Trophoblast cell (in vitro differentiated cells and primary cell): Measurements from ENCODE around the gene LSM12.
"Not testable (repeated sequence)": the region's sequence is repeated elsewhere in the genome, so short reads cannot be mapped to it uniquely, and the experiment has no call there.

Experiments used
- DNase-seq, 2 donors: peaks; one replicate each; pipeline ENCODE4 v3.0.0-alpha.2; 2016
- H2AFZ ChIP-seq: 2 replicates; pipeline ENCODE4 v1.6.1; 2013; ENCODE audit warnings: low read length, moderate library complexity, mild to moderate bottlenecking; ENCODE audit not compliant: insufficient read depth, poor library complexity
- H2AK5ac ChIP-seq: 2 replicates; pipeline ENCODE4 v1.6.1; 2013; ENCODE audit warnings: mild to moderate bottlenecking, low read length
- H2BK120ac ChIP-seq: 2 replicates; pipeline ENCODE4 v1.6.1; 2013; ENCODE audit warnings: low read length, mild to moderate bottlenecking, moderate library complexity; ENCODE audit not compliant: insufficient read depth, poor library complexity
- H2BK12ac ChIP-seq: 2 replicates; pipeline ENCODE4 v1.6.1; 2013; ENCODE audit warnings: mild to moderate bottlenecking, low read length, moderate library complexity
- H2BK5ac ChIP-seq: 2 replicates; pipeline ENCODE4 v1.6.1; 2013; ENCODE audit warnings: low read length, low read depth, moderate library complexity, mild to moderate bottlenecking; ENCODE audit not compliant: poor library complexity
- H3K14ac ChIP-seq: 2 replicates; pipeline ENCODE4 v1.6.1; 2013; ENCODE audit warnings: mild to moderate bottlenecking, low read length
- H3K18ac ChIP-seq: 2 replicates; pipeline ENCODE4 v1.6.1; 2013; ENCODE audit warnings: mild to moderate bottlenecking, low read length
- H3K23ac ChIP-seq: 2 replicates; pipeline ENCODE4 v1.6.1; 2013; ENCODE audit warnings: low read length
- H3K27ac ChIP-seq: 2 replicates; pipeline ENCODE4 v1.5.1; 2013; ENCODE audit warnings: low read depth, mild to moderate bottlenecking, inconsistent platforms, low read length, moderate library complexity
- H3K27me3 ChIP-seq: 2 replicates; pipeline ENCODE4 v1.6.1; 2013; ENCODE audit warnings: inconsistent platforms, mild to moderate bottlenecking, low read length, moderate library complexity; ENCODE audit not compliant: insufficient read depth
- H3K36me3 ChIP-seq, 2 experiments: 1 replicate in 1 of 2; 2 replicates in 1 of 2; pipeline ENCODE4 v1.6.1; 2013; ENCODE audit warnings: low read length in 2 of 2, mild to moderate bottlenecking in 2 of 2, moderate library complexity in 1 of 2; ENCODE audit not compliant: insufficient read depth in 2 of 2, control insufficient read depth in 1 of 2
- H3K4ac ChIP-seq: 2 replicates; pipeline ENCODE4 v1.6.1; 2013; ENCODE audit warnings: low read depth, mild to moderate bottlenecking, low read length, moderate library complexity
- H3K4me1 ChIP-seq, 2 experiments: 1 replicate in 1 of 2; 2 replicates in 1 of 2; pipeline ENCODE4 v1.6.1; 2013; ENCODE audit warnings: low read length in 2 of 2, mild to moderate bottlenecking in 2 of 2, moderate library complexity in 1 of 2; ENCODE audit not compliant: insufficient read depth in 2 of 2, control insufficient read depth in 1 of 2
- H3K4me2 ChIP-seq: 2 replicates; pipeline ENCODE4 v1.6.1; 2013; ENCODE audit warnings: inconsistent platforms, mild to moderate bottlenecking, low read length, moderate library complexity
- H3K4me3 ChIP-seq: 2 replicates; pipeline ENCODE4 v1.5.1; 2013; ENCODE audit warnings: mild to moderate bottlenecking, low read depth, low read length, inconsistent platforms
- H3K79me1 ChIP-seq: one replicate; pipeline ENCODE4 v1.6.1; 2013; ENCODE audit warnings: low read length
- H3K79me2 ChIP-seq: 2 replicates; pipeline ENCODE4 v1.6.1; 2013; ENCODE audit warnings: low read length, mild to moderate bottlenecking; ENCODE audit not compliant: control insufficient read depth, insufficient read depth, poor library complexity
- H3K9ac ChIP-seq: 2 replicates; pipeline ENCODE4 v1.6.1; 2013; ENCODE audit warnings: mild to moderate bottlenecking, low read length
- H3K9me3 ChIP-seq: 2 replicates; pipeline ENCODE4 v1.6.1; 2013; ENCODE audit warnings: low read depth, mild to moderate bottlenecking, control low read depth, inconsistent platforms, low read length; ENCODE audit not compliant: insufficient read depth
- H4K12ac ChIP-seq: 2 replicates; pipeline ENCODE4 v1.6.1; 2013; ENCODE audit warnings: low read depth, mild to moderate bottlenecking, low read length, moderate library complexity
- H4K8ac ChIP-seq: 2 replicates; pipeline ENCODE4 v1.6.1; 2013; ENCODE audit warnings: low read depth, mild to moderate bottlenecking, low read length, moderate library complexity
- H4K91ac ChIP-seq: one replicate; pipeline ENCODE4 v1.6.1; 2013; ENCODE audit warnings: low read depth, mild to moderate bottlenecking, low read length, moderate library complexity
- WGBS: extraction: QIAGEN DNeasy Blood & Tissue Kit; methylation state at CpG from one replicate; pipeline ENCODE4 v1.1.7; 2013; ENCODE audit warnings: missing lambda C conversion rate; ENCODE audit not compliant: insufficient read length, insufficient coverage; ENCODE audit errors: extremely low coverage; 5-methylcytosine and 5-hydroxymethylcytosine counted together

Gene LSM12

DNA sequence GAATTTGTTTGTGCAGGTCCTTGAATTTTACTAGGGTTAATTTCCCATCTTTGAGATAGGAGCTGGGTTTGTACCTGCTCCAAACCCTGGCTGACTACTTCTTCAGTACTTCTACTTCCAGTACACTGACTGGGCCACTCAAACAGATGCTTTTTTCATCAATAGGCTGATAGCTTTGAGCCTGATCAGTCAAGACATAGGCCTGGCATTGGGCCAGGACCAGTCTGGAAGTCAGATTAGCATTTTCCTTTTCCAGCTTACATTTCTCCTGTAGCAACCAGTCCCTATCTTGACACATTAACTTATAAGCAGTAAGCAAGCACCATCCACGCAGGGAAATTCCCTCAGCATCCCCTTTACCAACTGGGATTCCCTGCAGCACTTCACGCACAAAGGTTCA is 44.2 kb downstream of the LSM12 start:
- no peak overlapping the region for H3K4ac ChIP-seq
- H3K27ac ChIP-seq, result no peak overlapping the region
- H2AK5ac ChIP-seq, result no peak overlapping the region
- no peak overlapping the region for H3K9ac ChIP-seq
- H4K91ac ChIP-seq, result no peak overlapping the region
- H3K4me1 ChIP-seq, result no peaks in the 10 kb centered on the region
- H3K18ac ChIP-seq, result no peak overlapping the region
- peaks cover 20 to 27% of the 10 kb centered on the region in 2 experiments for H3K36me3 ChIP-seq
- no peak overlapping the region for H2AFZ ChIP-seq
- H3K9me3 ChIP-seq, result no peaks in the 10 kb centered on the region
- DNase-seq, result no peak
- WGBS, result no CpG with 5 or more reads among the region's 2 CpGs
- H2BK5ac ChIP-seq, result no peak overlapping the region
- no peaks in the 10 kb centered on the region for H3K79me2 ChIP-seq
- H4K8ac ChIP-seq, result no peak overlapping the region
- H2BK120ac ChIP-seq, result no peak overlapping the region
- no peak overlapping the region for H3K4me3 ChIP-seq
- H4K12ac ChIP-seq, result no peak overlapping the region
- no peak overlapping the region for H3K23ac ChIP-seq
- no peak overlapping the region for H3K14ac ChIP-seq
- no peaks in the 10 kb centered on the region for H3K79me1 ChIP-seq
- H3K4me2 ChIP-seq, result no peak overlapping the region
- no peak overlapping the region for H2BK12ac ChIP-seq
- H3K27me3 ChIP-seq, result no peaks in the 10 kb centered on the region

DNA sequence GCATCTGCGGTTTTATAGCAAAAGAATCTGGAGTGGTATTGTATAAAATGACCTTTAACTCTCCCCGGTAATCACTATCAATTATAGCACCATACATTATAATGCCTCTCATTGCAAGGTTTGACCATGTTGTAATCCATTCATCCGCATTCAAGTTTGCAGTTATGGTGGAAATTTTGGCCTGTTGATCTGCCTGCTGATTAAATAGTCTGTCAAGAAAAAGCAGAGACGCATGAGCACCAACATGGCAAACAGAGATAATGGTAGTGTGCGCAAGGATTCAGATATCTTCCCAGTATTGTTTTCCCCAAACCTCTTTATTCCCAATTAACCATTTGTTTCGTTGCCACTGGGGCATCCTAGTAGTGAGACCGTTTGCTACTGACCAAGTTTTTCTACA is 45.2 kb downstream of the LSM12 start:
- not testable (repeated sequence) for H3K4ac ChIP-seq

DNA sequence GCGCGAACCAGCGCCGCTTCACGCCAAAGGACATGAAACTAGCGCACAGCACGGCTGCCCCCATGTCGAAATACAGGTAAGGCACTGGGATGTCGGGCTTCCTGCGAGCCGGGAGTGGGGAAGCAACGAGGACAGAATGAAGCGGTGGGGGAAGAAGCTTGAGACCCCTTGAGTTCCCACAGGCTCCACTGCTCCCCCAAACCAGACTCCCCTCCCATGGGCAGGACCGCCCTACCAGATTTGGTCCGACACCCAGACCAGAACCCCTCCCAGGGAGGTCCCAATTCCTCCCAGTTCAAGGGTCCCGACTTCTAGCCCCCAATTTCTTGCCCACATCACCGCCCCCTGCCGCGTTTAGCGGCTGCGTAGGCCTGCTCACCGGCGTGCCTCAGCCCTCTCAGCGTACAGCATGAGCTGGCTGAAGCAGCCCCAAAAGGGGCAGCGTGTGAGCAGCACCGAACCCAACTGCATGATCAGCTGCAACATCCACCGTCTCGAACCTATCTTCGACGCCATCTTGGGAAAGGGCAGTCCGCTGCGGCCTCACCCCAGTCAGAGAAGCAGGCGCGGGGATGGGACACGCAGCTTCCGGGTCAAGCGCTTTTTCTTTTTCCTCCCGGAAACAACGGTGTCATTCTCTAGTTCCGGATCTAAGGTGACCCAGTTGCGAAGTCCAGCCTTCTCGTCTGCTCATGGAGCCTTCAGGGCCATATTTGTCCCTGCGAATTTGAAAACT is 51.9 kb downstream of the LSM12 start, which contains the start of gene TMEM101:
TSS of gene TMEM101 (minus strand) at position 527 of the 736 bp plus-strand sequence. CDS start at position 516, 11 bp downstream.
- peaks cover 0 to 4% of the 10 kb centered on the region in 2 experiments for H3K4me1 ChIP-seq
- H3K14ac ChIP-seq, result peak within 1 kb of the TSS; percentile 92
- no peak within 1 kb of the TSS for H3K23ac ChIP-seq
- no peaks in the 10 kb centered on the region for H3K9me3 ChIP-seq
- no peaks in the 10 kb centered on the region for H3K27me3 ChIP-seq
- H2BK12ac ChIP-seq, result no peak within 1 kb of the TSS
- peaks cover 7% of the 10 kb centered on the region for H3K79me2 ChIP-seq
- H2AK5ac ChIP-seq, result peak within 1 kb of the TSS; percentile 44
- peak; percentile 88 to 96 for DNase-seq
- H4K8ac ChIP-seq, result peak within 1 kb of the TSS; percentile 95
- peaks cover 5% of the 10 kb centered on the region for H3K79me1 ChIP-seq
- peaks cover 10 to 11% of the 10 kb centered on the region in 2 experiments for H3K36me3 ChIP-seq
- H2AFZ ChIP-seq, result peak within 1 kb of the TSS; percentile 87
- peak within 1 kb of the TSS; percentile 77 for H3K27ac ChIP-seq
- H3K4ac ChIP-seq, result peak within 1 kb of the TSS; percentile 59
- H3K4me3 ChIP-seq, result peak within 1 kb of the TSS; percentile 96
- peak within 1 kb of the TSS; percentile 91 for H3K4me2 ChIP-seq
- peak within 1 kb of the TSS; percentile 92 for H3K18ac ChIP-seq
- H2BK120ac ChIP-seq, result peak within 1 kb of the TSS; percentile 73
- peak within 1 kb of the TSS; percentile 87 for H4K12ac ChIP-seq
- peak within 1 kb of the TSS; percentile 91 for H4K91ac ChIP-seq
- H2BK5ac ChIP-seq, result peak within 1 kb of the TSS; percentile 38
- WGBS, result no CpG with 5 or more reads among the region's 43 CpGs
- H3K9ac ChIP-seq, result peak within 1 kb of the TSS; percentile 98

More for the DNA sequence above, 45.2 kb downstream of the LSM12 start:
- H4K12ac ChIP-seq, H3K4me1 ChIP-seq, DNase-seq, H2BK5ac ChIP-seq, H3K14ac ChIP-seq, H2BK120ac ChIP-seq, H3K27me3 ChIP-seq, H2AFZ ChIP-seq, H3K4me3 ChIP-seq, H3K9me3 ChIP-seq, H3K18ac ChIP-seq, H3K9ac ChIP-seq, H3K79me1 ChIP-seq, H4K8ac ChIP-seq, H4K91ac ChIP-seq, H2BK12ac ChIP-seq, H3K23ac ChIP-seq, H3K4me2 ChIP-seq, H3K27ac ChIP-seq, H2AK5ac ChIP-seq, H3K79me2 ChIP-seq: not testable (repeated sequence)
- WGBS, result no CpG with 5 or more reads among the region's 7 CpGs
- peaks cover 20 to 27% of the 10 kb centered on the region in 2 experiments for H3K36me3 ChIP-seq

DNA sequence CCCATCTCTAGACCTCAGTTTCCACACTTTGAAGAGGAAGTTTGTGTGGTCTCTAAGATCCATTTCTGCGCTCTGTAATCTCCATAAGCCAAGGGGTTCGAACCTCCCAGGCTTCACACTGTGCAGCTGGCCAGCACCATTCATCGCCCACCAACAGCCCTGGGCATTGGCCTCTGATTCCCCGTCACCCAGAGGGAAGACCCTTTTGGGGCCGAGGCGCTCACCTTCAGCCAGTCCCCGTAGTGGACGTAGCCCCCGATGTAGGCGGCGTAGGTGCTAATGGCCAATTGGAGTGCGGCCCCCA is 52.4 kb downstream of the LSM12 start:
- WGBS, result no CpG with 5 or more reads among the region's 12 CpGs
- H4K91ac ChIP-seq, result peak overlapping the region; percentile 91
- peak overlapping the region; percentile 73 for H2BK120ac ChIP-seq
- H4K8ac ChIP-seq, result peak overlapping the region; percentile 95
- no peak overlapping the region for H2AFZ ChIP-seq
- H3K79me1 ChIP-seq, result peaks cover 5% of the 10 kb centered on the region
- H3K14ac ChIP-seq, result peak overlapping the region; percentile 92
- peak overlapping the region; percentile 87 for H4K12ac ChIP-seq
- peak overlapping the region; percentile 44 for H2AK5ac ChIP-seq
- no peak overlapping the region for H2BK5ac ChIP-seq
- no peaks in the 10 kb centered on the region for H3K27me3 ChIP-seq
- H3K4me3 ChIP-seq, result peak overlapping the region; percentile 96
- peak overlapping the region; percentile 59 for H3K4ac ChIP-seq
- DNase-seq, result no peak
- H2BK12ac ChIP-seq, result no peak overlapping the region
- H3K79me2 ChIP-seq, result peaks cover 7% of the 10 kb centered on the region
- peak overlapping the region; percentile 92 for H3K18ac ChIP-seq
- H3K4me1 ChIP-seq, result peaks cover 0 to 4% of the 10 kb centered on the region in 2 experiments
- H3K27ac ChIP-seq, result no peak overlapping the region
- no peak overlapping the region for H3K23ac ChIP-seq
- H3K36me3 ChIP-seq, result peaks cover 11 to 13% of the 10 kb centered on the region in 2 experiments
- peak overlapping the region; percentile 91 for H3K4me2 ChIP-seq
- no peaks in the 10 kb centered on the region for H3K9me3 ChIP-seq
- H3K9ac ChIP-seq, result peak overlapping the region; percentile 98
